HG03159 (cell line): ENCODE measurements around the gene SLIT3.
"Not testable (repeated sequence)": the region's sequence is repeated elsewhere in the genome, so short reads cannot be mapped to it uniquely, and the experiment has no call there.

Experiments used
- ATAC-seq: cut with Tn5 transposase; IDR thresholded peaks from one replicate; pipeline ENCODE4 v1.9.1; 2021; ENCODE audit warnings: mild to moderate bottlenecking, moderate library complexity; ENCODE audit not compliant: unreplicated experiment

SLIT3 gene

DNA sequence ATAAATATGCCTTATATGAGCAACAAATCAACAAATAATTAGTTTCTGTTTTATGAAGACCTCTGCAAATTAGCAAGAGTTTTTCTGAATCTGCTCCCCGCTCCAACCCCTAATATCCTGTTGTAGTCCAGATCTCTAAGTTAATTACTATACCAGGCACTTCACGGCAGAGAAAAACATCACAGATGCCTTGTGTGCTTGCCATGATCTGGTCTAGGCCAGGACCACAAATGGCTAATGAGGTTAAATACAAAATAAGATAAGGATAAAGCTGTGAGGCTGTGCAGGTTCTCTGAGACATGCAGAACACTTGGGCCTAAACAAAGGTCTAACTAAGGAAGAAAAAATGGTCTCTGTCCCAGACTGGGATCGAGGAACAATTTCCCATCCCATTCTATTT, 150.8 kb downstream of the SLIT3 start:
- ATAC-seq = no peak

DNA sequence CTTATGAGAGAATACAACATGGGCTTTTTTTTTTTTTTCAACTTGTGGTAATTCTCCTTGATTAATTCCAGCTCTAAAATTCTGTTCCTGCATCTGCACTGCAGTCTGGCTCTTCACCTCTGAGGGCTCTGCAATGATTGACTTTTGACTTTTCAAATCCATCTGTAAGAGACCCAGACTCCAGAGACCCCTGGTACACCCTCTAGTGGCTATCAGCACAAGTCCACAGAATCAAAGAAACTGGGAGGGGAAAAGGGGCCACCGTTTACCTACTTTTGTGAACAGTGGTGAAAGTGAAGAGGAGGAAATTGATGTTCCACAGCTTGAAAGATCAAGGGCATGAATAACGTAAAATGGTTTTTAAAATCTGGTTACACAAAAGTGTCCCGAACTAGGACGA, 151.6 kb downstream of the SLIT3 start:
- ATAC-seq = no peak

DNA sequence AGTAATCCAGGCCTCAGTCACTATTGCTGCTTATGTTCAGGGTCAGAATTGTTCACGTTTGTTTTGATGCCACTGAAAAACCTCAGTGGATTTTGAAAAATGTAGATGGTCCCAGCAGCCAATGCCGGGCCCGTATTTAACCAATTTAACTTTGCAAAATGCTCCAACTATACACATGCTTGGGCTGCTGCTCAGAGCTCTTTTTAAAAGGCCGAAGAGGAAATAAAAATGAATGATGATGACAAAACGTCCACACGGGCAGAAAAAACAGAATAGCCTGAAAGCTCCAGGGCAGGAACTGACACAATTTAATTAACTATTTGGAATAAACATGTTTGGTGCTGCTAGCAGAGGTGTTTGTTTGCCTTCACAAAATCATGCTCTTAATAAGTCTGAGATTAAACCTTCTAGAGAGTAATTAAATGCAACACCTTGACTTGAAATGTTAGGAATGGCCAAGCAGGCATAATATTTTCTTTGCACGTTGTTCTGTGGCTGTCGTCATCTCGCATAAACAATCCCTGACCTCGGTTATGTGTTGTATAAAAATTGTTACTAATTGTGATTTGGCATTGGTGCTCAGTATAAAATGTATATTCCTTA, 152.7 kb downstream of the SLIT3 start:
- no peak for ATAC-seq

DNA sequence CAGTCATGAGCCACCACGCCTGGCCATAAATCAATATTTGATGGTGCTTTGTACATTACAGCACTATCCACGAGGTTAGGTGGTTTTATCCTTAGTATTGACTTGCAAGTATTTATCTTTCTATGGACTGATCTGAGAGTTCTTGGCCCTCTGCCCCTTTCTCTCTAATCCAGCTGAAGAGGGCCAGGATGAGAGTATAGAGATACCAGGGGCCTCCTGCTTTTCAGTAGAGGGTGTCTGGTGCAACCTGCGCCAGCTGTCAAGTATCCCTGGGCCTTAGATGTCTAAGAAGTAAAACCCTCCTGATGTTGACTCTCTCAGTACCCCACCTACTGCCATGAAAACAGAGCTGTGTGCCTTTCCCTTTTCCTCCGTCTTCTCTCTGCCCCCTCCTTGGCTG, 153.4 kb downstream of the SLIT3 start:
- no peak for ATAC-seq

DNA sequence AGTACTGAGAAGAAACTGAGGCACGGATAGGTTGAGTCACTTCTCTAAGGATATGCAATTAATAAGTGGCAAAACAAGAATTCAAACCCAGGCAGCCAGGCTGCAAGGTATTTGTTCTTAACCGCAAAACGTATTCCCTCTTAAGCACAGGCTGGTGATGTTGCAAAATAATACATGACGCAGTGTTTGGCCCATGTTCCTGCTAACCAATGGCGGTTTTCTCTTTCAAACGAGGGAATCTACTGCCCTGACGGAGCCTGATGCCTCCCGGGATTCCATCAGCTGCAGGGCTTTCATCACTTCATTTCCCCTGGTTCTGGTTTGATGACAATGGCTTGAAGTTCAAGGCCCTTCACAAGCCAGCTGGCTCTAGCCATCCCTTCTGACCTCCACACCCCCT, 154.8 kb downstream of the SLIT3 start:
- ATAC-seq = no peak

DNA sequence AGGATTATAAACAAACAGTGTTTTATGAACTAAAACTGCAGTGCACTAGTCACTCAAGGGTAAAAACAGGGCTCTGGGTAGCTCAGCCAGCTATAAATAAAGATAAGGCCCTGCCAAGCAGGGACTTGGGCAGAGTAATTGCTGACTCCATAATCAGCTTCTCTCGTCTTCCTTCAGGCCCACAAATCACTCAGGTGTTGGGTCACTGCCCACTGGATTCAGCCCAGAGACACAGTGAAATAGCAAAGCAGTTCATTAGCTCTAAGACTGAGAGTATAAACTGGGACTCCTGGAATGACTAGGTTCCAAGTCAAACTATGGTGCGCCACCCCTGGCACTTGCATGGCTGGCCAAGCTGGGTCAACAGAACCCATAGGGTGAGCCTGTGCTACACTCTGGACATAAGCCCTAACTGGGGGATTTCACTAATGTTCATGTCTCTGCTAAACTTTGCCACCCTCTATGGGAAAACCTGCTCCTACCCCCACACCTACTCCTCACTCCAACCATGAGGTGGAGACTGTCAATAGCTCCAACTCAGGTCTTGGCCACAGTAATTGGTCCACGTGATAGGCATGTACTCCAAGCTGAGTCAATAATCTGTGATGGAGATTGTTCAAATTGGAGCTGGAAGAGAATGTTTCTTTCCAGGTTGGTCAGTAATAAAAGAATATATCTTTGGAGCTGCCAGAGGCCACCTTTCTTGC, 158.5 kb downstream of the SLIT3 start:
- no peak for ATAC-seq

DNA sequence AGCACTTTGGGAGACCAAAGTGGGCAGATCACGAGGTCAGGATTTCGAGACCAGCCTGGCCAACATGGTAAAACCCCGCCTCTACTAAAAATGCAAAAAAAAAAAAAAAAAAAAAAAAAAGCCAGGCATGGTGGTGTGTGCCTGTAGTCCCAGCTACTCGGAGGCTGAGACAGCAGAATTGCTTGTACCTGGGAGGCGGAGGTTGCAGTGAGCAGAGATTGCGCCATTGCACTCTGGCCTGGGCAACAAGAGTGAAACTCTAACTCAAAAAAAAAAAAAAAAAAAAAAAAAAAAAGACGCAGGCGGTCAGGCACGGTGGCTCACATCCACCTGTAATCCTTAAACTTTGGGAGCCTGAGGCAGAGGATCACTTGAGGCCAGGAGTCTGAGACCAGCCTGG, 160.7 kb downstream of the SLIT3 start:
- not testable (repeated sequence) for ATAC-seq

DNA sequence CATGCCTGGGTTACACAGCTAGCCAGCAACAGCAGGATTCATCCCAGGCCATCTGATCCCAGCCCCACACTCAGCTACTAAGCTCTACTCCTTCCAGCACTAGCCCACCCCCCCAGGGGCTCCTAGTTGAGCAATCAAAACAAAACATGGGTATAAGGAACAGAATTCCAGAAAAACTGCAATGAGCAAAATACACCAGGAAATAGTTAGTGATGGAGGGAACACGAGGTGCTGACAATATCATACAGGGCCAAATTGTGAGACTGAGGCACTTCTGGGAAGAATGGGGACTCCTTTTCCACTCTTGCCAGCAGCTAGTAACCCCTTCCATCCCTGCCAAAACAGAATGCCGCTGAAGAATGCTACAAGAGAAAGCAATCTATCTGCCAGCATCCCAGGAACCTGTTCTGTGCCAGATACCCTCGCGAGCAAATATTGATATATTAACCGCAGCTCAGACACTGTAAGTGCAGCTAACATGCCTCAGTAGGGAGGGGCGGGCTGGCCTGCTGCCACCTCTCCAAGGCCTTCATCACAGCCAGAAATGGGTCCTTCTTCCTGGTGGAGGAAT, 161.4 kb downstream of the SLIT3 start:
- ATAC-seq = no peak

DNA sequence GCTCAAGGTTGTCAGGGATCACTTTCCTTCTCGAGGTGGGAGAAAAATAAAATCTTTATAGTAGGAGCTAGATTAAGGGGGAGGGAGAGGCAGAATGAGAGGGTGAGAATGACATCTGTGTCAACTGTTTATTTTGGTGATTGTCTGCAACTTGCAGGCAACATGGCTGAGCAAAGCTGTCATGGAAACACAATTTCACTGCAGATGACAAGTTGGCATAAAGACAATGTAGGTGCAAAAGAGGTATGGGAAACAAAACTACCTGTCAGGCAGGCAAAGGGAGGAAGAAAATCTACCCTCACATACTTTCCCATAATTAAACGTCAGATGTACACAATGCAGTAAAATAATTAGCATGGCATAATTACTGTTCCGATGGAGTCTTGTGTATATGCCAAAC, 167.4 kb downstream of the SLIT3 start:
- ATAC-seq = no peak

DNA sequence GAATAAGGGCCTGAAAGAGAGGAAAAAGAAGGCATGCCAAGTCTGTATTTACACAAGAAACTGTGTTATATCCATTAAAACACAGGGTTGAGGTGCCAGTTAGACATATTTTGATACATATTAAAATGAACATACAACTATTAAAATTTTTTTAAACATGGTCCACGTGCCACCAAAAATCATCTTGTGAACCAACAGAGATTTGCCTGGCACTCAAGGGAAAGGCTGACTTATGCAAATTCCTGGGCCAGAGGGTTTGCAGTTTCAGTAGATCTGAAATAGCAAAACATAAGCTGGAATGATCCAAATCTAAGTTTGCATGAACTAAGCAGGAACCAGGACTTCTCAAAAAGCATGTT, 168.7 kb downstream of the SLIT3 start:
- no peak for ATAC-seq

DNA sequence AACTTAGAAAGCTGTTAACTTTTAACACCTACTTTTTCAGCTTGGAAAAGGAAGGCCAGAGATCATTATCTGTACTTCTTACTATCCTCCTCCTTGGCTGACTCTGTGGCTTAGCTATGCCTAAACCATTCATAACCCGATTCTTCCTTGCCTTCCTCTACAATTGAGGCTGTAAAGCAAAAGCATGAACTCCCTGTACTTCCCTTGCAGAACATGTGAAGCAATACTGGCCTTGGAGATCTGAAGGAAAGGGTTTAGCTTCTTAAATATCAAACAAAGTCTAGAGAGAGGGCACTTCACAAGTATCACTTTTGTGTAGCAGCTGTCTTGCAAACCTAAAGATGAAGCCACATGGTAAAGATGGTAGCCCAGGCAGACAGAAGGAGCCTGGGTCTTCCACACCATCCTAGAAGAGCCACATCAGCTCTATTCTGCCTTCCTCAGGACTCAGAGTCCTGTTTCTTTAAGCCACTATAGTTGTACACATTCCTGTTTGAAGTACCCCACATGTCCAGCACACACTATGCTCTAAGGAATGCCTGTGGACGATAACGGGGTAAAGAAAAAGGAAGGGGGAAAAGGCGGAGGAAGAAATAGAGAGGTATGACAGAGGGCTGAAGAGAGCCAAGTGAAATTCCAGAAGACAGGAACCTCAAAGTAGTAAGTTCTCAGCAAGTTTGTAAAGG, 169.2 kb downstream of the SLIT3 start:
- no peak for ATAC-seq

DNA sequence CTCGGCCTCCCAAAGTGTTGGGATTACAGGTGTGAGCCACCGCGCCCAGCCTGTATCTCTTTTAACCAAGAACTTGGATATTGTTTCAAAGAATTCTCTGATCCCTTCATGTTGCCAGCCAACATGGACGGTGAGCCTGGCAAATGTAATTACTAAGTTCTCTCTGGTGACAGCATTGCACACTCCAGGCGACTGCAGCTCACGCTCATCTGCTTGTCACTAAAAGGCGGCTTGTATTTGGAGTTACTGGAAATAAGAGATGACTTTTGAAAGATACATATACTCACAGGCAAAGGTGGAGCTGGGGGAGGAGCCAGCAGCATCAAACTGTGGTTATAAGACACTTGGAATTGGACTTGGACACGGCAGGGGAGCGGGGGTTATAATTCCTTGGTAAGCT, 172.3 kb downstream of the SLIT3 start:
- no peak for ATAC-seq

DNA sequence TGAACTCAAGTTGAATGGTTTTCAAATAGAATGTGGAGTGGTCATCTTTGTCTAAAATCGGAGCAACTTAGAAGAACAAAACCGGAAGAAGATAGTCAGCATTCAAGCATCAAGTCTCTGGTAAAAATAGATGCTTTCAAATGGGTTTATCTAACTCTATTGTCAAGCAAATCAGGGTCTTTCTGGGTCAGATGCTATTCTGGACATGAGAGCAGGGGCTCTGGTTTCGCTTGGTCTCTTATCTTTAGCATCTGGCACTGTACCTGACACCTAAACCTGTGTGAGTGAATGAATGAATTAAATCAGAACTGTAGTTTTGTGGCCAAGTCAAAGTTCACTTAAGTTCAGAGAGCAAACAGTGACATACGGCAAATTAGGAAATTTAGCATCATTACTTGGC, 173.5 kb downstream of the SLIT3 start:
- ATAC-seq = no peak

DNA sequence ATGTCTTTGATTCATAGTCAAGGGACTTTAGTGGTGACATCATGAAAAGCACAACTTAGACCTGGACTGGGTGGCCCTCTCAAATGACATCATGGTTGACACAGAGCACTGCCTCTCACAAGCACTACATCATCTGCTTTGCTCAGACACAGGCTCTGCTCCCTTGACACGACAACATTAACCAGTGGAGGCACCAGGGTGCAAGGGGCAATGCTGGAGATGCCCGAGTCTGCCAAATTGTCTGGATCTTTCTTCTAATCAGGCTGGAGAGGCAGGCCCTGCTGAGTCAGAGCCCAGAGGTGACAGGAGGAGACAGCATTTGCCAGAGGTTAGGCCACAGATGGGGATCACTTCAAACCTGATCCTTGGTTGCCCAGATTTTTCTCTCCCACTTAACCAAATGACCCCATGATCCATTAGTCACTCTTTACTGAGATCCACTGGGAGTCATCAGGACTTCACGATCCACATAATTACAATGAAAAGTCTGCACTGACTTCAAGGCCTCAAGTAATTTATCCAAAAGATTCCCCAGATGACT, 174.4 kb downstream of the SLIT3 start:
- no peak for ATAC-seq

DNA sequence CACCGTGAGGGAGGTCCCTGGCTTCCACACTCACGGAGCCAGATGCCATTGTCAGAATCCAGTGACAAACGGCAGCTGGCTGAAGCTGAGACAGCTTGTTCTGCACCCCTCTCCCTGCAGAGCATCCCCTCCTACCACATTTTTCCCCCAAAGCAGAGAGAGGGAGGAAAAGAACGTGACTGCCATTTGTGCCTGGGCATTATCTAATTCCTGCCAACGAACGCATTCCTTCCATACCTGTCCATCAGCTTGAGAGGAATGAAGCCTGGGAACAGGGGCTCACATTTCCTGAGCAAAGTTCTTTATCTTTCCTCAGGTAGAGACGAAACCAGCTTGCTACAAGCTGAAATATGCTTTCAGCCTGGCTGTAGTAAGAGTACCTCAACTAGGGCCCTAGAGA, 175.4 kb downstream of the SLIT3 start:
- no peak for ATAC-seq

DNA sequence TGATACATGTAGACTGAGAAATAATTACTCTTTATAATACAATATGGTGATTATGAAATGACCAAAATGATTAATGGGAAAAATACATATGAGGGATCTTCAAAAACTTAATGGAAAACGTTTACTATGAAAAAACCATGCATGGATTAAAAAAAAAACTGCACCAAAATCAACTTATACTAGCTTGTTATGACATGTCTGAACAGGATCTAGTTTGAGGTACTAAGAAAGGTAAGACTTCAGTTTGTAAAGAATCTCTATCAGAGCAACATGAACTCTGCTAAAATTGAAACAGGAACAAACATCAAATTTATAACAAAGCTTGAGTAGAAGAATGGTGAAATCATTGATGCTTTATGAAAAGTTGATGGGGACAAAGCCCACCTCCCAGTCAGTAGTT, 178.0 kb downstream of the SLIT3 start:
- ATAC-seq = no peak

DNA sequence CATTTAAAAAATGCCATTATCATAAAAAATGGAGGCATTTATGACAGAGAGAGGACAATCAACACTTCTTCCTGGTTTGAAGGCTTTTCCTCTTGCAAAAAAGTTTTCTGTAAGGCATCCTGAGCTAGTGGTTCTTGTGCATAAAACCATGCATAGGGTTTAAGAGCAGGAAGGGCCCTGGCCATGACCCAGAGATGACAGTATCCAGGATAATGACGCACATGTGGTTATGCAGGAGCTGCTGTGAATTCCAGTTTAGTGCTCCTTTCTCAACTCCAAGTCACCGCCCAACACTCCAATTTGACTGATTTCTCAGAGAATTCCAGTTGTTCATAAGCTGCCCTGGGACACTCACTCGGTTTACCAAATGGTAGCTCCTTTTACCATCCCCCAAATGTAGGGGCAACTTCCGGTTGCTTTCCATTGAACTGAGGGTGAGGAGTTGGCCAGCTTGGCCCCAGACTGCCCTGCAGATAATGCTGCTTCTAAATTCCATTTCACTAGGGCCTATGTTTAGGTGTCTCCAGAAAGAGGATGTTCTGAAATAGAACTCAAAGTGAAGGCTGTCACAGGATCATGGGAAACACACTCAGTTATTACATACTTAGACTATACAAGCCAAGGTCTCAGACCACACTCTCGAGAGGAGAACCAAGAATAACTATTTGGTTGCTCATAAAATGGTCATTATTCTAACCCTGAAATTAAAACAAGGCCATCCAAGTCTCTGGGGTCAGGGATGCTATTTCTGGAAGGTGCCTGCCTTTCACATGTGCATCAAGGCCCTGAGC, 179.1 kb downstream of the SLIT3 start:
- no peak for ATAC-seq

DNA sequence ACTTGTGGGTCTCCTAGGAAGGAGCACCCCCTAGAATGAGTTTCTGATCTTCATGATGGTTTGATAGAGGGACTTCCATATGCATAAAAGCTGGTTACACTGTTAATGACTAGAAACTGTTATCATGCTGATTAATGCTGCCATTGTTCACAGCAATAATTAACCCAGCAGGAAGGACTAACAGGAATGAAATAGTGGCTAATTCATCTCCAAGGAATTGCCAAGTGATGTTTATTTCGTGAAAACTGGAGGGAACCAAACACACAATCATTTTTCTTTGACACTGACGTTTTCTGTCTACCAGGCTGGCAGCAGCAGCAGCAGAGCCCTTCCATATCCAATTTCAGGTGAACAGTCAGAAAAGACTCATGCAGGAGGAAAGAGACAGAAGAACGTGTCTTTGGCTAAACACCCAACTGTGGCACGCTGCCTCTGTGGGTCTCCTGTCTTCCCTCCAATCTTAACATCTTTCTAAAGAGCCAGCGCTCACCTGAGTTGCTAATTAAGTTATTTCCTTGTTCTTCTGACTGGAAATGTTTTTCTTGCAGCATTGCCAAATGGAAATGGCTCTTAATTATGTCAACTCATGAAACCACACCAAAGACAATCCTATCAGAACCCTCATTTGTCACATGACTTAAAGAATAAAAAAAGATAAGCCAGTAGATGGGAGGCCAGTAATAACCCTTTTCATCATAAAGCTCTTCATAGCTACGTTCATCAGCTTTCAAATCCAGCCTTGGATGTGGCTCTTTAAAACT, 181.5 kb downstream of the SLIT3 start:
- ATAC-seq = no peak

DNA sequence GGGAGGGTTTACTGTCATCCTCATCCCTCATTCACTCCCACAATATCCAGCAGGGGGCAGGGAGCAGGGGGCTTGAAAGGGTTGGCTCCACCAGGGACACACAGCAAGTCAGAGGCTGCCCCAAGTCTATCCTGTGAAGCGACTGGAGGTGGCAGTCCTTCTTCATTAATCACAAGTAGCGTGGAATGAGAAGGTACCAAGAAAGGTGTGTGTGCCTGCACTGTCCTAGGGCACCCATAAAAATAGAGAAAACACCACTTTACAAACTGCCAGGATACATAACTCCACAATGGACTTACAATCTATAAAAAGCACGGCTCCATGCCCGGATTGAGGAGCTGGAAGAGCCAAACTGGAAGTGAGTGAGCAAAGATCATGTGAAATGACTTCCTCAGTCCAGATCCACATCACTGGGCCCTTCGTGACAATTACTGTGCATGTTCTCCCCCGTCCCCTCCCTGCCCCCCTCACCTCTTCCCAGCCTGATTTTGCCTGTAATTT, 183.9 kb downstream of the SLIT3 start:
- no peak for ATAC-seq

DNA sequence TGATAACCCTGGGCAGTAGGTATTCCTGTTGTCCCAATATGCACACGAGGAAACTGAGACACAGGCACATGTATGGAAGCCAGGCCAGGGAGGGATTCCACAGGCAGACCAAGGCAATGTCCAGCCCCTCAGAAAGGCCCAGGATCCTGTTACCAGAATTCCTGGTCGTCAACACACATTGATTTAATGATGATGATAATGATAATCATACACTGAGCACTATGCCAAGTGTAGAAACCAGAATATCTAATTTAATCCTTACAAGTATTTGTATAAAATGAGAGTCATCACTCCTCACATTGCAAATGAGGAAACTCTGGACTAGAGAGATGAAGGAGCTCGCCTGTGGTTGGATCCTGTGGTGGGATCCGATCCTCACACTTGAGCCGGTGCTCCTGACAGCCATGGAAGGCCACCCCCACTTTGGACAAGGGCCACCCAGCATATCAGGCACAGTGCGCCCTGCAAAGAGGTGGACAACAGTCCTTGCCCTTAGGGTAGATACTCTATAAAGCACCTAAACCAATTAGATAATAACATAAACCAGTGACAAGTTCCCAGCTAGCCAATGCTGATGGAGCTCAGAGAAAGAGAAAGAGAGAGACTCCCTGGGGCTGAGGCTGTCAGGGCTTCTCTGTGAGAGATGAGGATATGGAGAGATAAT, 185.3 kb downstream of the SLIT3 start:
- ATAC-seq = no peak
